K562 (cell line): Measurements from ENCODE around the gene TDRD12. TPM values are rescaled to one million over a fixed set of nuclear protein-coding genes. Genes with fewer than 3 reads are reported as not detected.

ENCODE experiments used
- ATAC-seq: fragments of 200-7000 bp; cut with Tn5 transposase; 3 replicates; pipeline ENCODE4 v1.9.1; 2020; ENCODE audit warnings: moderate library complexity
- BruUV-seq: library from RNA; stranded (reverse); fragments of 400-500 nt; replicated peaks from 2 replicates; lab custom pipeline; 2021; lab: Mats Ljungman, UMichigan
- CTCF ChIA-PET: fragments of 300-600 bp; formaldehyde crosslinking; extraction: SDS; loops from one replicate; lab custom pipeline; 2021; ENCODE audit warnings: low intra/inter-chr PET ratio; lab: Yijun Ruan, JAX
- POLR2A ChIA-PET: fragments of 300-600, 350-650 bp; sonication (Branson Sonifier 250); formaldehyde crosslinking; extraction: SDS; loops from one replicate; lab custom pipeline; 2021; ENCODE audit warnings: antibody characterized with exemption, inconsistent platforms; lab: Yijun Ruan, JAX
- DNase-seq, 4 experiments: peaks; one replicate each; pipeline versions ENCODE4 v3.0.0 to v3.0.0-alpha.2; 2011 to 2018; ENCODE audit warnings: low spot score in 3 of 4, mixed read lengths in 3 of 4; ENCODE audit errors: extremely low read depth in 1 of 4
- FAIRE-seq: peaks from 2 replicates; lab custom pipeline; 2011; peaks lifted over from hg19 to GRCh38; lab: Jason Lieb, UNC
- H2AFZ ChIP-seq: 2 replicates; pipeline ENCODE4 v1.6.0; 2011; ENCODE audit warnings: low read depth, low read length, control low read depth, inconsistent platforms
- H3K27ac ChIP-seq: fragments of 200-600 bp; 3 replicates; pipeline ENCODE4 v1.8.0; 2011; ENCODE audit warnings: low read depth, mild to moderate bottlenecking, control low read depth, inconsistent platforms, low read length, moderate library complexity, mixed read lengths; ENCODE audit errors: extremely low read depth
- H3K27me3 ChIP-seq, 2 experiments: fragments of 300-600 bp in 1 of 2; 2 replicates in 1 of 2; 3 replicates in 1 of 2; pipeline versions ENCODE4 v1.6.0 to v1.8.0; 2011; ENCODE audit warnings: inconsistent platforms in 2 of 2, low read length in 2 of 2, mild to moderate bottlenecking in 1 of 2, mixed read lengths in 1 of 2, moderate library complexity in 1 of 2; ENCODE audit not compliant: control insufficient read depth in 2 of 2, insufficient read depth in 2 of 2
- H3K36me3 ChIP-seq: fragments of 300-600 bp; 3 replicates; pipeline ENCODE4 v1.8.0; 2011; ENCODE audit warnings: mild to moderate bottlenecking, low read length, inconsistent platforms; ENCODE audit not compliant: control insufficient read depth, insufficient read depth
- H3K4me1 ChIP-seq, 2 experiments: fragments of 200-600 bp in 1 of 2; replicated peaks in 1 of 2; 2 replicates in 1 of 2; 3 replicates in 1 of 2; pipeline versions ENCODE4 v1.5.1 to v1.8.0; 2011; ENCODE audit warnings: inconsistent platforms in 2 of 2, low read length in 2 of 2, mild to moderate bottlenecking in 1 of 2, mixed read lengths in 1 of 2, moderate library complexity in 1 of 2; ENCODE audit not compliant: control insufficient read depth in 2 of 2, insufficient read depth in 2 of 2
- H3K4me2 ChIP-seq: 2 replicates; pipeline ENCODE4 v1.6.1; 2011; ENCODE audit warnings: low read length, control low read depth, inconsistent platforms, mixed read lengths; ENCODE audit not compliant: insufficient read depth
- H3K4me3 ChIP-seq: fragments of 200-600 bp; sonication (generic), shearing (Covaris generic); 2 replicates; pipeline ENCODE4 v1.5.1; 2016; ENCODE audit warnings: control low read depth, inconsistent platforms
- H3K79me2 ChIP-seq: fragments of 200-600 bp; 3 replicates; pipeline ENCODE4 v1.8.0; 2011; ENCODE audit warnings: low read length, inconsistent platforms; ENCODE audit not compliant: control insufficient read depth, insufficient read depth
- H3K9ac ChIP-seq, 2 experiments: 2 replicates each; pipeline versions ENCODE4 v1.6.0 to v1.6.1; 2011; ENCODE audit warnings: low read depth in 2 of 2, low read length in 2 of 2, control low read depth in 1 of 2, inconsistent platforms in 1 of 2, mild to moderate bottlenecking in 1 of 2, mixed read lengths in 1 of 2; ENCODE audit not compliant: insufficient read depth in 1 of 2
- H3K9me1 ChIP-seq: one replicate; pipeline ENCODE4 v1.6.0; 2011; ENCODE audit warnings: inconsistent platforms, mild to moderate bottlenecking, low read length, moderate library complexity; ENCODE audit not compliant: control insufficient read depth, insufficient read depth
- H3K9me3 ChIP-seq: replicated peaks from 2 replicates; pipeline ENCODE4 v1.5.1; 2011; ENCODE audit warnings: low read depth, low read length, inconsistent platforms; ENCODE audit not compliant: control insufficient read depth, insufficient read depth
- H4K20me1 ChIP-seq: replicated peaks from 2 replicates; pipeline ENCODE4 v1.6.1; 2011; ENCODE audit warnings: low read length, inconsistent platforms, mixed read lengths; ENCODE audit not compliant: control insufficient read depth, insufficient read depth
- BRD9 ChIP-seq: fragments of 450-650 bp; IDR thresholded peaks from 2 replicates; pipeline ENCODE4 v1.6.1; 2018; ENCODE audit warnings: low read depth; ENCODE audit not compliant: partially characterized antibody
- CBFA2T2 ChIP-seq: fragments of 450-650 bp; conservative IDR thresholded peaks from 2 replicates; pipeline ENCODE4 v1.6.1; 2017; ENCODE audit warnings: mild to moderate bottlenecking
- GABPA ChIP-seq: fragments of 200-800 bp; sonication (Bioruptor generic); conservative IDR thresholded peaks from 2 replicates; pipeline ENCODE4 v1.6.1; 2016; ENCODE audit warnings: low read depth, missing genetic modification characterization, missing compliant biosample characterization
- HNRNPUL1 ChIP-seq: fragments of 200-400 bp; formaldehyde crosslinking; IDR thresholded peaks from 2 replicates; pipeline ENCODE4 v1.6.1; 2017; ENCODE audit warnings: low read length
- JUNB ChIP-seq: fragments of 450-650 bp; formaldehyde crosslinking; conservative IDR thresholded peaks from 2 replicates; pipeline ENCODE4 v1.4.0; 2020; ENCODE audit warnings: mild to moderate bottlenecking
- NFE2L1 ChIP-seq: fragments of 450-650 bp; IDR thresholded peaks from 2 replicates; pipeline ENCODE4 v1.6.1; 2016; ENCODE audit warnings: missing genetic modification characterization, low read depth, mild to moderate bottlenecking, missing compliant biosample characterization, moderate library complexity, borderline replicate concordance
- NR2F6 ChIP-seq: fragments of 450-650 bp; formaldehyde crosslinking; IDR thresholded peaks from 2 replicates; pipeline ENCODE4 v1.4.0; 2020; ENCODE audit warnings: mild to moderate bottlenecking
- RBM15 ChIP-seq: fragments of 200-400 bp; formaldehyde crosslinking; IDR thresholded peaks from 2 replicates; pipeline ENCODE4 v1.6.1; 2018; ENCODE audit warnings: mild to moderate bottlenecking, low read length, moderate library complexity; ENCODE audit not compliant: insufficient read depth
- RBM25 ChIP-seq: fragments of 200-400 bp; formaldehyde crosslinking; IDR thresholded peaks from 2 replicates; pipeline ENCODE4 v1.6.1; 2018; ENCODE audit warnings: low read length, low read depth, moderate library complexity; ENCODE audit not compliant: severe bottlenecking
- RFX1 ChIP-seq: fragments of 450-650 bp; IDR thresholded peaks from 2 replicates; pipeline ENCODE4 v1.6.1; 2016; ENCODE audit warnings: mild to moderate bottlenecking, moderate library complexity
- SAFB ChIP-seq: fragments of 200-400 bp; formaldehyde crosslinking; IDR thresholded peaks from 2 replicates; pipeline ENCODE4 v1.6.1; 2017; ENCODE audit warnings: low read depth, low read length, borderline replicate concordance
- SIN3B ChIP-seq: fragments of 450-650 bp; IDR thresholded peaks from 2 replicates; pipeline ENCODE4 v1.6.1; 2017; ENCODE audit warnings: low read depth, mild to moderate bottlenecking, moderate library complexity
- SIRT6 ChIP-seq: IDR thresholded peaks from one replicate; pipeline ENCODE4 v1.6.1; 2012; ENCODE audit warnings: low read depth, mild to moderate bottlenecking, control low read depth, inconsistent platforms, low read length, moderate library complexity
- WGBS: fragments of 100-300 bp; shearing (Covaris generic); methylation state at CpG from one replicate; pipeline ENCODE4 v1.1.6; 2016; ENCODE audit warnings: low coverage, mixed read lengths; ENCODE audit not compliant: insufficient coverage; ENCODE audit errors: missing lambda C conversion rate; 5-methylcytosine and 5-hydroxymethylcytosine counted together
- in situ Hi-C: fragments of 300-500 bp; cut with MboI; formaldehyde crosslinking; loops from 4 replicates; pipeline ENCODE4 v1.15.0; 2018; ENCODE audit warnings: inconsistent platforms, mixed read lengths
- intact Hi-C: fragments of 100-400 bp; cut with micrococcal nuclease; formaldehyde crosslinking; loops from 2 replicates; pipeline ENCODE4 v1.14.2; 2022
- polyA plus RNA-seq, 8 experiments: library from polyadenylated mRNA; depleted of rRNA in 4 of 8; stranded (reverse) in 5 of 8; unstranded in 3 of 8; fragments of >200 nt; fragmentation: Nextera tagmentation in 2 of 8; fragmentation: Illumina TruSeq in 1 of 8; extraction: Ambion mirVana in 2 of 8; extraction: Trizol in 1 of 8; gene quantifications; 2 replicates each; pipeline versions ENCODE4 v1.2.1 to v1.2.3, GENCODE V29; 2011 to 2014; ENCODE audit warnings: inconsistent platforms in 1 of 8, missing spikeins in 1 of 8
- total RNA-seq, 7 experiments: library from RNA; depleted of rRNA in 6 of 7; stranded (reverse); fragments of >200 nt in 6 of 7; fragmentation: Illumina TruSeq in 2 of 7; extraction: Trizol in 2 of 7; gene quantifications; 2 replicates each; pipeline versions ENCODE4 v1.2.1 to v1.2.3, GENCODE V29; 2011 to 2021; ENCODE audit warnings: low replicate concordance in 1 of 7
- TF ChIP-seq, protein P1 (sequence below): sonication (generic); formaldehyde crosslinking; IDR thresholded peaks from 2 replicates; pipeline ENCODE4 v1.8.1; 2023; ENCODE audit warnings: mild to moderate bottlenecking, missing genetic modification reagents
- TF ChIP-seq, protein P2 (sequence below), 3 experiments: fragments of 200-800 bp in 1 of 3; sonication (Bioruptor generic) in 1 of 3; sonication (generic) in 1 of 3; formaldehyde crosslinking in 1 of 3; IDR thresholded peaks; 2 replicates each; pipeline versions ENCODE4 v1.6.1 to v1.8.0; 2016 to 2022; ENCODE audit warnings: mild to moderate bottlenecking in 2 of 3, missing compliant biosample characterization in 2 of 3, missing genetic modification characterization in 2 of 3, missing genetic modification reagents in 1 of 3

The TDRD12 gene
- total and polyA plus RNA-seq, 9 of the 15 experiments (the other 6 are each of a cell fraction or from before 2014, with no cell fraction given), result 0.03 TPM; not detected in 8

DNA sequence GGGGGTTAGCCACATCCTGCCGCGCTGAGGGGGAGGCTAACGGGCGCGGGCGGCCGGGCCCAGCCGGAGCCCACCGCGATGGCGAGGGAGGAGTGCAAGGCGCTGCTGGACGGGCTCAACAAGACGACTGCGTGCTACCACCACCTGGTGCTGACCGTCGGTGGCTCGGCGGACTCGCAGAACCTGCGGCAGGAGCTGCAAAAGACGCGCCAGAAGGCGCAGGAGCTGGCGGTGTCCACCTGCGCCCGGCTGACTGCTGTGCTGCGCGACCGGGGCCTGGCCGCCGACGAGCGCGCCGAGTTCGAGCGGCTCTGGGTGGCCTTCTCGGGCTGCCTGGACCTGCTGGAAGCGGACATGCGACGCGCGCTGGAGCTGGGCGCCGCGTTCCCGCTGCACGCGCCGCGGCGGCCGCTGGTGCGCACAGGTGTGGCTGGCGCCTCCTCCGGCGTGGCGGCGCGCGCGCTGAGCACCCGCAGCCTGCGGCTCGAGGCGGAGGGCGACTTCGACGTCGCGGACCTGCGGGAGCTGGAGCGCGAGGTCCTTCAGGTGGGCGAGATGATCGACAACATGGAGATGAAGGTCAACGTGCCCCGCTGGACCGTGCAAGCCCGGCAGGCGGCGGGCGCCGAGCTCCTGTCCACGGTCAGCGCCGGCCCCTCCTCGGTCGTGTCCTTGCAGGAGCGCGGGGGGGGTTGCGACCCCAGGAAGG, 43.2 kb upstream of the TDRD12 start:
- Histone ChIP-seq H3K79me2 (peaks cover 36% of the 10 kb centered on the region), H3K4me1 (peaks cover 29 to 49% of the 10 kb centered on the region in 2 experiments), H2AFZ (no peak overlapping the region), H3K9me3 (no peaks in the 10 kb centered on the region; the same call in 1 of the 2 replicates), H3K27me3 (no peaks in the 10 kb centered on the region), H3K4me2 (no peak overlapping the region), H3K27ac (no peak overlapping the region), H3K9me1 (no peaks in the 10 kb centered on the region), H4K20me1 (no peaks in the 10 kb centered on the region; the same call in 1 of the 2 replicates), H3K9ac (no peak overlapping the region), H3K36me3 (peaks cover 3% of the 10 kb centered on the region; the same call in 1 of the 3 replicates), H3K4me3 (no peak overlapping the region)
- BruUV-seq, result no TSS peak
- WGBS, result 99% methylated on average over 19 of the region's 93 CpGs
- ChIA-PET CTCF (no interaction called here), POLR2A (interaction anchor here (1.4 kb wide), 1 partner anchor 17 kb away, joined by 3 read pairs; no protein-coding TSS in a partner anchor)
- in situ Hi-C loops (no loop called here), intact Hi-C loops (no loop called here)
- no peak for DNase-seq
- FAIRE-seq, result no peak
- no peak for ATAC-seq
- no peak for TF ChIP-seq HNRNPUL1
- no peak for TF ChIP-seq JUNB (CRISPR knock-in tag)
- TF ChIP-seq, protein P1, sequence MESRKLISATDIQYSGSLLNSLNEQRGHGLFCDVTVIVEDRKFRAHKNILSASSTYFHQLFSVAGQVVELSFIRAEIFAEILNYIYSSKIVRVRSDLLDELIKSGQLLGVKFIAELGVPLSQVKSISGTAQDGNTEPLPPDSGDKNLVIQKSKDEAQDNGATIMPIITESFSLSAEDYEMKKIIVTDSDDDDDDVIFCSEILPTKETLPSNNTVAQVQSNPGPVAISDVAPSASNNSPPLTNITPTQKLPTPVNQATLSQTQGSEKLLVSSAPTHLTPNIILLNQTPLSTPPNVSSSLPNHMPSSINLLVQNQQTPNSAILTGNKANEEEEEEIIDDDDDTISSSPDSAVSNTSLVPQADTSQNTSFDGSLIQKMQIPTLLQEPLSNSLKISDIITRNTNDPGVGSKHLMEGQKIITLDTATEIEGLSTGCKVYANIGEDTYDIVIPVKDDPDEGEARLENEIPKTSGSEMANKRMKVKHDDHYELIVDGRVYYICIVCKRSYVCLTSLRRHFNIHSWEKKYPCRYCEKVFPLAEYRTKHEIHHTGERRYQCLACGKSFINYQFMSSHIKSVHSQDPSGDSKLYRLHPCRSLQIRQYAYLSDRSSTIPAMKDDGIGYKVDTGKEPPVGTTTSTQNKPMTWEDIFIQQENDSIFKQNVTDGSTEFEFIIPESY (CRISPR knock-in tag), result peak; percentile 92; the same call in 1 of the 2 replicates
- TF ChIP-seq CBFA2T2, result no peak
- no peak for TF ChIP-seq GABPA (tag)
- no peak for TF ChIP-seq NR2F6 (CRISPR knock-in tag)
- TF ChIP-seq SIRT6, result no peak
- no peak for TF ChIP-seq NFE2L1 (tag)
- TF ChIP-seq, protein P2, sequence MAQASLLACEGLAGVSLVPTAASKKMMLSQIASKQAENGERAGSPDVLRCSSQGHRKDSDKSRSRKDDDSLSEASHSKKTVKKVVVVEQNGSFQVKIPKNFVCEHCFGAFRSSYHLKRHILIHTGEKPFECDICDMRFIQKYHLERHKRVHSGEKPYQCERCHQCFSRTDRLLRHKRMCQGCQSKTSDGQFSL (CRISPR knock-in tag; IDR thresholded peaks at IDR 0.05), result no peak
- TF ChIP-seq, protein P2 (tag; IDR thresholded peaks at IDR 0.05), result no peak
- no peak for TF ChIP-seq RFX1
- TF ChIP-seq SIN3B, result no peak
- TF ChIP-seq RBM25, result peak; percentile 6
- TF ChIP-seq SAFB, result peak; percentile 22; the same call in 1 of the 2 replicates
- no peak for TF ChIP-seq BRD9
- no peak for TF ChIP-seq RBM15
